SK-N-SH (cell line): ENCODE measurements around the gene PPP3CA. TPM values are rescaled to one million over a fixed set of nuclear protein-coding genes. Genes with fewer than 3 reads are reported as not detected.

Source experiments
- CTCF ChIA-PET: fragments of 300-600, 350-600 bp; formaldehyde crosslinking; extraction: SDS; loops from one replicate; lab custom pipeline; 2021; lab: Yijun Ruan, JAX
- POLR2A ChIA-PET: fragments of 350-600 bp; sonication (Branson Sonifier 250); formaldehyde crosslinking; extraction: SDS; loops from one replicate; lab custom pipeline; 2020; ENCODE audit warnings: antibody characterized with exemption, inconsistent platforms; lab: Yijun Ruan, JAX
- DNase-seq: peaks from one replicate; pipeline ENCODE4 v3.0.0; 2012
- H2AFZ ChIP-seq: fragments of 200-600 bp; sonication (generic); 2 replicates; pipeline ENCODE4 v1.8.1; 2016; ENCODE audit warnings: antibody characterized with exemption, mild to moderate bottlenecking, low read depth
- H3F3A ChIP-seq: fragments of 200-600 bp; sonication (generic); replicated peaks from 2 replicates; pipeline ENCODE3; 2016; ENCODE audit warnings: antibody characterized with exemption, mild to moderate bottlenecking; ENCODE audit not compliant: insufficient read depth
- H3K27ac ChIP-seq, 2 experiments: fragments of 200-500 bp in 1 of 2; fragments of 200-600 bp in 1 of 2; sonication (Bioruptor generic) in 1 of 2; sonication (generic), shearing (Covaris generic) in 1 of 2; 2 replicates each; pipeline versions ENCODE4 v1.5.1 to v1.6.1; 2014 to 2016; ENCODE audit warnings: low read depth in 2 of 2, inconsistent platforms in 1 of 2, low read length in 1 of 2, mild to moderate bottlenecking in 1 of 2, mixed read lengths in 1 of 2
- H3K27me3 ChIP-seq: fragments of 200-600 bp; sonication (generic), shearing (Covaris generic); 2 replicates; pipeline ENCODE4 v1.6.1; 2016; ENCODE audit warnings: mixed run types; ENCODE audit not compliant: insufficient read depth
- H3K36me3 ChIP-seq, 2 experiments: fragments of 200-500 bp in 1 of 2; fragments of 200-600 bp in 1 of 2; sonication (Bioruptor generic) in 1 of 2; sonication (generic) in 1 of 2; replicated peaks in 1 of 2; 2 replicates each; pipeline versions ENCODE3 to v1.5.1; 2014 to 2016; ENCODE audit warnings: low read length in 1 of 2, mild to moderate bottlenecking in 1 of 2; ENCODE audit not compliant: insufficient read depth in 2 of 2, control insufficient read depth in 1 of 2
- H3K4me1 ChIP-seq, 2 experiments: fragments of 200-500 bp in 1 of 2; fragments of 200-600 bp in 1 of 2; sonication (Bioruptor generic) in 1 of 2; sonication (generic), shearing (Covaris generic) in 1 of 2; 2 replicates each; pipeline versions ENCODE4 v1.5.1 to v1.6.1; 2014 to 2016; ENCODE audit warnings: low read depth in 1 of 2, low read length in 1 of 2, mixed run types in 1 of 2; ENCODE audit not compliant: insufficient read depth in 2 of 2, control insufficient read depth in 1 of 2
- H3K4me2 ChIP-seq: fragments of 200-600 bp; sonication (generic), shearing (Covaris generic); 2 replicates; pipeline ENCODE4 v1.6.1; 2017; ENCODE audit warnings: mixed run types
- H3K4me3 ChIP-seq, 2 experiments: fragments of 200-500 bp in 1 of 2; fragments of 200-600 bp in 1 of 2; sonication (Bioruptor generic) in 1 of 2; sonication (generic), shearing (Covaris generic) in 1 of 2; 2 replicates each; pipeline versions ENCODE4 v1.5.1 to v1.8.1; 2014 to 2016; ENCODE audit warnings: low read depth in 2 of 2, inconsistent platforms in 1 of 2, low read length in 1 of 2, mild to moderate bottlenecking in 1 of 2, mixed read lengths in 1 of 2, moderate library complexity in 1 of 2
- H3K79me2 ChIP-seq: fragments of 200-600 bp; sonication (generic); 2 replicates; pipeline ENCODE4 v1.8.1; 2017; ENCODE audit warnings: mild to moderate bottlenecking; ENCODE audit not compliant: insufficient read depth
- H3K9ac ChIP-seq: fragments of 200-600 bp; sonication (generic); 2 replicates; pipeline ENCODE4 v1.6.1; 2017; ENCODE audit warnings: mixed run types
- H3K9me2 ChIP-seq: fragments of 200-600 bp; sonication (generic); 2 replicates; pipeline ENCODE4 v1.6.1; 2017; ENCODE audit warnings: mixed run types
- H3K9me3 ChIP-seq: fragments of 200-600 bp; sonication (generic); 2 replicates; pipeline ENCODE4 v1.6.1; 2017; ENCODE audit warnings: mixed run types, mild to moderate bottlenecking, moderate library complexity
- H4K20me1 ChIP-seq: fragments of 200-600 bp; sonication (generic); 2 replicates; pipeline ENCODE4 v1.6.1; 2017; ENCODE audit warnings: mild to moderate bottlenecking, mixed run types; ENCODE audit not compliant: insufficient read depth
- CTCF ChIP-seq: fragments of 200-600 bp; sonication (generic); IDR thresholded peaks from 2 replicates; pipeline ENCODE4 v1.6.1; 2017; ENCODE audit warnings: antibody characterized with exemption, mild to moderate bottlenecking, moderate library complexity
- EP300 ChIP-seq, 2 experiments: IDR thresholded peaks; 2 replicates each; pipeline versions ENCODE4 v1.4.0 to v1.6.1; 2012; ENCODE audit warnings: borderline replicate concordance in 1 of 2, low read depth in 1 of 2, low read length in 1 of 2
- JUND ChIP-seq: IDR thresholded peaks from 2 replicates; pipeline ENCODE4 v1.4.0; 2012
- NFIC ChIP-seq: IDR thresholded peaks from 2 replicates; pipeline ENCODE4 v1.4.0; 2012; ENCODE audit warnings: borderline replicate concordance
- NRF1 ChIP-seq: IDR thresholded peaks from 2 replicates; pipeline ENCODE4 v1.6.1; 2012; ENCODE audit warnings: low read depth, mild to moderate bottlenecking, low read length
- USF2 ChIP-seq: fragments of 150-350 bp; IDR thresholded peaks from 2 replicates; pipeline ENCODE4 v1.6.1; 2017; ENCODE audit warnings: antibody characterized with exemption, low read length, low read depth, borderline replicate concordance
- ZBTB33 ChIP-seq: IDR thresholded peaks from 2 replicates; pipeline ENCODE4 v1.4.0; 2012; ENCODE audit warnings: low read depth, borderline replicate concordance
- WGBS: methylation state at CpG from one replicate; pipeline ENCODE4 v1.1.6; 2017; ENCODE audit warnings: low lambda C conversion rate; 5-methylcytosine and 5-hydroxymethylcytosine counted together
- polyA plus RNA-seq, 3 experiments: library from polyadenylated mRNA; depleted of rRNA; stranded (reverse); fragments of >200 nt; gene quantifications; 2 replicates each; pipeline ENCODE4 v1.2.3, GENCODE V29; 2012

Gene PPP3CA
- polyA plus RNA-seq, 1 of the 3 experiments (the other 2 are of a cell fraction): 10.7 TPM

GRCh38 chr4:101177154-101177553 lies 170.2 kb downstream of the PPP3CA start:
- Histone ChIP-seq H3K4me2 (no peak overlapping the region), H2AFZ (no peak overlapping the region), H3K36me3 (peaks cover 0 to 3% of the 10 kb centered on the region in 2 experiments), H3K9ac (no peak overlapping the region), H4K20me1 (no peaks in the 10 kb centered on the region), H3K79me2 (peaks cover 4% of the 10 kb centered on the region; the same call in 1 of the 2 replicates), H3K27ac (no peak overlapping the region), H3K9me2 (no peaks in the 10 kb centered on the region; the same call in 1 of the 2 replicates), H3F3A (no peaks in the 10 kb centered on the region), H3K4me3 (no peak overlapping the region), H3K4me1 (peaks cover 0 to 10% of the 10 kb centered on the region in 2 experiments; a peak in 1 of 4 replicates), H3K27me3 (no peaks in the 10 kb centered on the region), H3K9me3 (no peaks in the 10 kb centered on the region)
- no peak for TF ChIP-seq NFIC
- ChIA-PET CTCF (interaction anchor here (1.0 kb wide), 1 partner anchor 8 kb away, joined by 3 read pairs; no protein-coding TSS in a partner anchor), POLR2A (no interaction called here)
- WGBS: 40% methylated on average over 1 of the region's 1 CpG
- DNase-seq: no peak

- peaks cover 0 to 19% of the 10 kb centered on the region in 2 experiments; a peak in 1 of 4 replicates for H3K4me1 ChIP-seq
- H3K9me2 ChIP-seq: no peaks in the 10 kb centered on the region; the same call in 1 of the 2 replicates
- no peak for DNase-seq
- ChIA-PET CTCF (no interaction called here), POLR2A (no interaction called here)
- H3K36me3 ChIP-seq: peaks cover 0 to 3% of the 10 kb centered on the region in 2 experiments
- H3K4me3 ChIP-seq: no peak overlapping the region
- no peaks in the 10 kb centered on the region for H4K20me1 ChIP-seq
- no peaks in the 10 kb centered on the region for H3K9me3 ChIP-seq
- no peaks in the 10 kb centered on the region for H3F3A ChIP-seq
- no peak overlapping the region for H2AFZ ChIP-seq
- no peak overlapping the region for H3K27ac ChIP-seq
- H3K27me3 ChIP-seq: no peaks in the 10 kb centered on the region
- no peak overlapping the region for H3K4me2 ChIP-seq
- H3K79me2 ChIP-seq: peaks cover 10% of the 10 kb centered on the region; the same call in 1 of the 2 replicates
- H3K9ac ChIP-seq: no peak overlapping the region
- WGBS: 96% methylated on average over 6 of the region's 6 CpGs
- no peak for TF ChIP-seq EP300 (IDR thresholded peaks at IDR 0.05; ENCODE audit: borderline replicate concordance in 1 of 2, low read depth in 1 of 2, low read length in 1 of 2)
- no peak for TF ChIP-seq ZBTB33
- no peak for TF ChIP-seq USF2
- no peak for TF ChIP-seq NRF1
- TF ChIP-seq JUND: no peak
- TF ChIP-seq CTCF: no peak
Measured at GRCh38 chr4:101175896-101176676, 171.2 kb downstream of the PPP3CA start.
